GM18507 (cell line): ENCODE measurements around the gene IRX4.

Experiments
- DNase-seq: peaks from one replicate; pipeline ENCODE4 v3.0.0; 2011; ENCODE audit warnings: low read depth; ENCODE audit not compliant: insufficient read length; ENCODE audit errors: extremely low spot score
- FAIRE-seq: peaks from 2 replicates; lab custom pipeline; 2011; peaks lifted over from hg19 to GRCh38; lab: Jason Lieb, UNC

Gene IRX4

DNA sequence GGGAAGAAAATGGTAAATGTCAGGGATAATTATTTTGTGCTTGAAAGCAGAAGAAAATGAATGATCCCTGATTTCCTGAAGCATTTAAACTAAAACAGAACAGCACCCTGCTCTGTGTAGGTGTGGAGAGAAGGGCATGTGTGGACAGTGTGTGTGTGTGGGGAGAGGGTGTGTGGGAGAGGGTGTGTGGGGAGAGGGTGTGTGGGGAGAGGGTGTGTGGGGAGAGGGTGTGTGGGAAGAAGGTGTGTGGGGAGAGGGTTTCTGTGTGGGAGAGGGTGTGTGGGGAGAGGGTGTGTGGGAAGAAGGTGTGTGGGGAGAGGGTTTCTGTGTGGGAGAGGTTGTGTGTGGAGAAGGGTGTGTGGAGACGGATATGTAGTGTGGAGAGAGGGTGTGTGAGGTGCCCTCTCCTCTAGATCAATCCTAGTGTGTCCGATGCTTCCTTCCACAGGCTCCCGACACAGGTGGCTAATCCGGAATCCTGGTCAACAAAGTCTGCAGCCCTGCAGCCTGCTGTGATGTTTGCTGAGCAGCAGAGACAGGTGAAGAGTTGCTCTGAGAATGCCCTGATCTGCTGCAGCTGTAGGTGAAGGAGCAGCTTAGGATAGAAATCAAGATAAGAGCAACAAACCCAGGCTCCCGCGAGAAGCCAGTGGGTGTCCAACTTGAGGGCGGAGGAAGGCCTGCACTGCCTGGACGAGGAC lies 15.5 kb downstream of the IRX4 start:
- FAIRE-seq = no peak
- no peak for DNase-seq

GRCh38 chr5:1865948-1866347 lies 16.8 kb downstream of the IRX4 start:
- FAIRE-seq = no peak

GRCh38 chr5:1865486-1865885 lies 17.2 kb downstream of the IRX4 start:
- DNase-seq (no peak), FAIRE-seq (no peak)

More at GRCh38 chr5:1865948-1866347, 16.8 kb downstream of the IRX4 start:
- no peak for DNase-seq

- FAIRE-seq = no peak
- DNase-seq = no peak
Measured at GRCh38 chr5:1864896-1865440, 17.8 kb downstream of the IRX4 start.

DNA sequence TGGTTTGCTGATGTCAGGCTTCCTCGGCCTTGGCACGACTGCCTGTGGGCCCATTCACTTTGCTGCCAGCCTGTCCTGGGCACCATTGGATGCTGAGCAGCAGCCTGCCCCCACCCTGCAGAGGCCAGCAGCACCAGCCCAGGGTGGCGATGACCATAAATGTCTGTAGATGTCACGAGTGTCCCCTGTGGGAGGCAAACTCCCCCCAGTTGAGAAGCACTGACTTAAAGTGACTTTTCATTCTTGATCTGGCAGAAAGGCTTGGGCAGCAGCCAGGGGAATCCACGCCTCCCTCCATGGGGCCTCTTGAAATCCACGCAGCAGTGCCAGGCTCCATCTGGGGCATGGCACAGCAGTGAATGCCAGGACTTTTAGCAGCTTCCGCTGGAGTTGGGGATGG lies 21.8 kb downstream of the IRX4 start:
- FAIRE-seq (no peak), DNase-seq (no peak)

GRCh38 chr5:1860021-1860610 lies 22.6 kb downstream of the IRX4 start:
- DNase-seq (no peak), FAIRE-seq (no peak)

DNA sequence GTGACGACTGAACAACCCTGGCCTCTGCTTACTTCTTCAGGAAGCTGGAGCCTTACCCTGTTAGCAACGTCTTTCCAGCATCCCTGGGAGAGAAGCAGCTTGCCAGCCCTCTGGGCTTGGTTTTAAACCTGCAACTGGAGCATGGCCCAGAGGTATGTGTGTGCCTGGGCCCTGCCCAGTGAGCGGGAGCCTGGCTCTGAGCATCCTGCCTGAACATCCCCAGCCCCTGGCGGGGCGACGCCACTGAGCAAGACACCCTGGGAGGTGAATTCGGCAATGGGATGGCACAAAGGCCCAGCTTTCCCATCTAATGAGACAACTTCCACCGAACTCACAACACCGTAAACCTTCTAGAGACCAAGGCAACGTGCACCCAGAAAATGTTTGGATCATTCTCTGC lies 23.6 kb downstream of the IRX4 start:
- no peak for DNase-seq
- FAIRE-seq = no peak

DNA sequence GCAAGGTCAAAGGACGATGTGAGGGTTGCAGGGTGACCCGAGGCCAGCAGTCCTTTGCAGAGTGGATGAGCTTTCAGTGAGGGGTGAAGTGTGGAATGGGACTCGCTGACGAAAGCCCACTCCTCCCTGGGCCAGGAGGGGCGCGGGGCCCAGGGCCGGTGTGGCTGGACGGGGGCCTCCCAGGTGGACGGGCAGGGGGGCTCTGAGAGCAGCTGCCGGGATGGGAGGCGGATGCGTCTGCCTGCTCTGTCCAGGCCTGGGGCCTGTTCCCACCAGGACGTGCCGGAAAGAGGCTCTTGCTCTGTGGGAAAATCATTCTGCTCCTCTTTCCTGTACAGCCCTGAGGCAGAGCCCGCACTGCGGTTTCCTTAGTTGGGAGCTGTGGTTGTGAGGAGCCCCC lies 24.3 kb downstream of the IRX4 start:
- FAIRE-seq (no peak), DNase-seq (no peak)

DNA sequence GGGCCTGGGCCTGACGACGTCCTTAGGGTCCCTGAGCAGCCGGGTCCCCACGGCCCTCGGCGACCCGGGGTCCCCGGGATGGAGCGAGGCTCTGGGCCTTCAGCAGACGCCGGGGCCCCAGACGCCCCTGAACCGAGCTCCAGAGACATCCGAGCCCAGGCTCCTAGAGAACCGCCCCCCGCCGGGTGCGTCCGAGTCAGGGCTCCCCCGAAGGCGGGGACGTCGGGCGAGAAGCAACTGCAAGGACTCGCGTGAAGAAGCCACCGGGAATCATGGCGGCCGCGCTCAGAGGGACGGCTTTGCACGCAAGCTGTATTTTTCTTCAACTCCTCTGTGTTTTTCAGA lies 25.5 kb downstream of the IRX4 start:
- FAIRE-seq (no peak), DNase-seq (no peak)

GRCh38 chr5:1856596-1857255 lies 26.0 kb downstream of the IRX4 start:
- FAIRE-seq (no peak), DNase-seq (no peak)

DNA sequence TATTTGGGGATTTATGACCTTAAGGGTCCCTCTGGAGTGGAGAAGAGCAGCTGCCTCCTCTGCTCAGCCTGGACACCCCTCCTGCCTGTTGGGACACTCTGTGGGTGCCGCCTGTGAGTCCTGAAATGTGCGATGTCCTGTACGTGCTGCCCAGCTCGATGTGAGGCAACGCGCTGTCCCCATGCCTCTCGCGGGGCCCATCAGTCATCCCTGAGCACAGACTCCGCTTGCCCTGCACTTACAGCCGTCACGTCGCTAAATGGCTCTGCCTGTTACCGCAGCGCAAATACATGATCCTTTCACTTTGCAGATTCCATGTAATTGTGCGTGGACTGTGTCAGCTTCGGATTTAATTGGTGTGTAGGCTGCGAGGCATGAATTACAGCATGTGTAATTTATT lies 27.1 kb downstream of the IRX4 start:
- FAIRE-seq = no peak
- DNase-seq = no peak

DNA sequence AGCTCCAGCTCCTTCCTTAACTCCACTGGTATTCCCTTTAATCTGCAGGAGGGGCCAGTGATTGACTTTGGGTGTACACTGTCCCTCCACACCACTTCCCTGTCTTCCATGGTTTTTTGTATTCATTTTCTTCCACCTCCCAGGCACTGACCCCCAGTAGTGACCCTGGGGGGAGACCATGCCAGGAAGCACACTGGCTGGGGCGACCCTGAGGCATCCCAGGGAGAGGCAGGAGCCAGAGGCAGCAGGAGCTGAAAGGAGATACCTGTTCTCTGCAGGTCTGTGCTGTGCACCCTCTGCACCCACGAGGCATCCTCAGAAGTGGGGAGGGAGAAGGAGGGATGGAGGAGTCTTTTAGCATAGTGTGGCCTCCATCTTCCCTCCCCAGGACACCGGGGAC lies 27.6 kb downstream of the IRX4 start:
- FAIRE-seq (no peak), DNase-seq (no peak)

- FAIRE-seq (no peak), DNase-seq (no peak)
Measured at GRCh38 chr5:1853531-1853930, 29.2 kb downstream of the IRX4 start.

DNA sequence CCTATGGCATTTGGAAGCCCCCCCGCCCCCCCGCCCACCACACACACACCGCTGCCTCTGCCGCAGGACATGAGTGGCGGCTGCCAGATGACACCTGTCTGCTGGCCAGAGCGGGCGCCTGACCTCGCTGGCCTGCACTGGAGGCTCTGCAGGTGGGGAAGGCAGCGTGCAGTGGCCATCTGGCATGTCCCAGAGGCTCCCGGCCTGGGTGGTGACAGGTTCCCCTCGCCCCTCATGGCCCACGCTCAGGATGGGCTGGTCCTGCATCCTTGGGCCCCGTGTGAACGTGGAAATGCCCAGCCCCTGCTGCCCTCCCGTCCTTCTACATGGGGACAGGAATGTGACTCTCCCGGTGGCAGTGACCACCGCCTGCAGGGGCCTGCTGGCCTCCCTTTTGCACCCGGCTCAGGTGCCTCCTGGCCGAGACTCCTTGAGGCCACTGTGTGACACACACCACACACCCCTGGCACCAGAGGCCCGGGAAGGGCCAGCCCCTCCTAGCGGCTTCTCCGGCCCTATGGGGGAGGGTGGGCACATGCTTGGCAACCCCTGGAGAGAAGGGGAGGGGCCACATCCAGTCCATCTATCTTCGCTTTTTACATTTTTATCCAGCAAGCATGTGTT lies 30.3 kb downstream of the IRX4 start:
- DNase-seq = no peak
- no peak for FAIRE-seq

DNA sequence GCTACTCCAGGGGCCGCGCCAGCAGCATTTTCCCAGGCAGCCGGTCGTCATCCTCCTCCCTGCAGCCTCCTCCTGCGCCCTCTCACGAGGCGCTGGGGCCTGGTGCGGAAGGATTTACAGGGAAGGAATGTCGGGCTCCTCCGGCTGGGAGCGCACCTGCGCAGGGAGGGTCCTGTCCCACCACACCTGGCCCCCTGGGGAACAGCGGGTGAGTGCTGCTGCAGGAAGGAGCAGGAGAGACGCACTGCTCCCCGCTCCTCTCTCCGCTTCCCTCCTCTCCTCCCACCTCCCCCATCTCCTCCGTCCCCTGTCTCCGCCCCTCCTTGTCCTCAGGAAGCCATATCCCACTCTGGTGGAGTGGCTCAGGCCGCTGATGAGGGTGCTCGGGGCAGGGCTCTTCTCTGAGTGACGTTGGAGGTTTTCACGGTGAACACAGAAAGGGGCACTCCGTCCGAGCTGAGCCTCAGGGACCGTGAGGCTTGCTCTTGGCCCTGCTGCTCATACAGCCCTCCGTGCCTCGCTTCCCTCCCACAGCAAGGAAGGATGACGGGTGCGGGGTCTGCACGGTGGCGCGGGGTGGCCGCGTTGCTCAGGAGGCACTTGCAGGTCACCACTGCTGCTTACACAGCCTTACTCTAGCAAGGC lies 31.3 kb downstream of the IRX4 start:
- FAIRE-seq (no peak), DNase-seq (no peak)

DNA sequence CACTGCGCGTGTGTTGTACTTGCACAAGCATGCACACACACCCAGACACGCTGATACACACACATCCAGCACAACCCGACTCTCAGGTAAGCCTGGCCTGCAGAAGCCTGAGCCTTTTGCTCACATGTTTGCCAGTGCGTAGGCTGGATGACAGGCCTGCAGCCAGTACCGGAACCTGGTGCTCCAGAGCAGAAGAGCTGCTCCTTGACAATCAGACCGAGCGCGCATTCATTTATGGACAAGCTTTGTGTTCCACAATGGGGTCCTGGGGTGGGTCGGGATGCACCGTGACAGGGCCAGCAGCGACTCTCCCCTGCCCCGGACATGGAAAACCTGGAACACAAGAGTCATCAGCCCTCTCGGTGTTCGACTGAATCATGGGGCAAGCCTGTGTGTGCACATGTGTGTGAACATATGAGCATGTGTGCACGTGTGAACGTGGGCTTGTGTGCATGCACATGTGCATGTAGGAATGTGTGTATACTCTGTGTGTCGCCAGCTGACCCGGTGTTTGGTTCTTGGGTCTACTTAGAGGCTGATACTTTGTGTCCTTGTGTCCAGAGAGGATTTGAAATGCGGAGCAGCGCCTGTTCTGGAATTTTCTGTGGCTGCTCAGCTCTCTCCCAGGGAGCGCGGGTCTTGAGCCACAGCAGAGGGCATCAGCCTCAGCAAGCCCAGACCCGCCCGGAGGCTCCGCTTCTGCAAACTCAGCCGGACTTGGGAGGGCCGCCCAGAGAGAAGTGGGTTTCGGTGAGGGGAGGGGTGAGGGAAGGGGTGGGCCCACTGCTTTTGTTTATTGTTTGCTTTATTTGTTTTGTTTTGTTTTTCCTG lies 32.2 kb downstream of the IRX4 start:
- DNase-seq = no peak
- no peak for FAIRE-seq

DNA sequence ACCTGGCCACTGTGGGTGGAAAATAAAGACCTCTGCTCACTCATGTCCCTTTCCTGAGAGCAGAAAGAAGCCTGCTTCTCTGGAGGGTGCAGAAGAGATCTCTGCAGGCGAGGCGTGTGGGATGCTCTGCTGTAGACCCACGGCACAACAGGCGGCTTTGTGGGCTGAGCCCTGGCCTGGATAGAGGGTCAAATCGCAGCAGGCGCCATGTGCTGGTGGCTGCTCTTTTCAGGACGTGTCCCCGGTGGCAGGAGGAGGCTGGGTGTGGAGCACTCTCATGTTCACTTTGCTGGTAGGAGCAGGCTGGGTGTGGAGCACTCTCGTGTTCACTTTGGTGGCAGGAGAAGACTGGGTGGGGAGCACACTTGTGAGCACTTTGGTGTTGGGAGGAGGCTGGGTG lies 35.1 kb downstream of the IRX4 start:
- no peak for FAIRE-seq
- no peak for DNase-seq

DNA sequence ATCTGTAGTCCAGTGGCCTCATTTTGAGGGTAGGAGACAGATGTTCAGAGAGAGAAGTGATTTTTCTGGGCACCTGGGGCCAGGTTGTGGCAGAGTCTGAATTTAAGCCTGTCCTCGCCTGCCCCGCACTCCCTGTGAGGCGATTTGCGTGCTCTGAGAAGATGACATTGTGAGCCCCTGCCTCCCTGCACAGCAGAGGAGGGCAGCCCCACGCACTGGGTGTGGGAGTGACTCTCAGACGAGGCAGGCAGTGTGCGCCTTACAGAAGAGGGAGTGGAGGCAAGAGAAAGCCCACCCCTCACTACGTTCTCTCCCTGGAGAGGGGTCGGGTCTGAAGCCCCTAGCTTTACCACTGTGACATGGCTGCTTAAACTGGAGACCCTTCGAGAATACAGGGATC lies 35.7 kb downstream of the IRX4 start:
- FAIRE-seq (no peak), DNase-seq (no peak)

GRCh38 chr5:1846583-1846982 lies 36.1 kb downstream of the IRX4 start:
- no peak for FAIRE-seq
- DNase-seq = no peak
